H1 (cell line): ENCODE measurements around the gene SMS. TPM values are rescaled to one million over a fixed set of nuclear protein-coding genes. Genes with fewer than 3 reads are reported as not detected.

ENCODE experiments used
- CTCF ChIA-PET: fragments of 300-600 bp; sonication (Branson Sonifier 250); formaldehyde crosslinking; loops from one replicate; lab custom pipeline; 2021; ENCODE audit not compliant: partially characterized antibody; lab: Charles Lee
- POLR2A ChIA-PET: fragments of 300-600 bp; sonication (Branson Sonifier 250); formaldehyde crosslinking; loops from one replicate; lab custom pipeline; 2021; ENCODE audit warnings: inconsistent platforms; ENCODE audit not compliant: partially characterized antibody; lab: Charles Lee
- DNase-seq, 2 experiments: peaks; one replicate each; pipeline versions ENCODE4 v3.0.0 to v3.0.0-alpha.2; 2010 to 2022; ENCODE audit warnings: low spot score in 2 of 2, low read depth in 1 of 2, mixed read lengths in 1 of 2
- FAIRE-seq: peaks from 2 replicates; lab custom pipeline; 2011; peaks lifted over from hg19 to GRCh38; lab: Jason Lieb, UNC
- H2AFZ ChIP-seq: 2 replicates; pipeline ENCODE4 v1.8.1; 2012; ENCODE audit warnings: low read length, inconsistent platforms
- H2AK5ac ChIP-seq: 2 replicates; pipeline ENCODE4 v1.6.1; 2013; ENCODE audit warnings: low read depth, low read length
- H2BK120ac ChIP-seq: replicated peaks from 2 replicates; pipeline ENCODE3; 2013; ENCODE audit warnings: low read depth, low read length, inconsistent platforms
- H2BK12ac ChIP-seq: 2 replicates; pipeline ENCODE4 v1.6.1; 2013; ENCODE audit warnings: low read depth, low read length
- H2BK15ac ChIP-seq: 2 replicates; pipeline ENCODE4 v1.6.1; 2013; ENCODE audit warnings: low read length
- H2BK20ac ChIP-seq: 2 replicates; pipeline ENCODE4 v1.6.1; 2013; ENCODE audit warnings: low read length
- H2BK5ac ChIP-seq: 2 replicates; pipeline ENCODE4 v1.6.1; 2013; ENCODE audit warnings: low read depth, low read length
- H3K14ac ChIP-seq: 2 replicates; pipeline ENCODE4 v1.6.1; 2013; ENCODE audit warnings: inconsistent platforms; ENCODE audit not compliant: insufficient read length
- H3K18ac ChIP-seq: 2 replicates; pipeline ENCODE4 v1.6.1; 2013; ENCODE audit warnings: low read length; ENCODE audit errors: extremely low read depth
- H3K23ac ChIP-seq: 2 replicates; pipeline ENCODE4 v1.6.1; 2013; ENCODE audit warnings: inconsistent platforms; ENCODE audit not compliant: insufficient read length
- H3K23me2 ChIP-seq: 2 replicates; pipeline ENCODE4 v1.6.1; 2013; ENCODE audit warnings: low read depth, low read length
- H3K27ac ChIP-seq: 2 replicates; pipeline ENCODE4 v1.6.1; 2011; ENCODE audit warnings: low read depth, low read length, inconsistent platforms
- H3K27me3 ChIP-seq, 4 experiments: replicated peaks in 1 of 4; 1 replicate in 1 of 4; 2 replicates in 3 of 4; pipeline versions ENCODE4 v1.6.1 to v1.8.1; 2011 to 2013; ENCODE audit warnings: low read length in 3 of 4, mild to moderate bottlenecking in 3 of 4, inconsistent platforms in 2 of 4, mixed read lengths in 2 of 4, moderate library complexity in 1 of 4; ENCODE audit not compliant: control insufficient read depth in 3 of 4, insufficient read depth in 3 of 4; ENCODE audit errors: extremely low read depth in 1 of 4
- H3K36me3 ChIP-seq, 4 experiments: 2 replicates each; pipeline versions ENCODE4 v1.6.1 to v1.8.1; 2011 to 2013; ENCODE audit warnings: mild to moderate bottlenecking in 4 of 4, low read length in 3 of 4, moderate library complexity in 2 of 4, control low read depth in 1 of 4, inconsistent platforms in 1 of 4; ENCODE audit not compliant: insufficient read depth in 4 of 4, control insufficient read depth in 2 of 4
- H3K4ac ChIP-seq: replicated peaks from 2 replicates; pipeline ENCODE3; 2013; ENCODE audit warnings: low read length, low read depth, mixed read lengths, inconsistent platforms; ENCODE audit not compliant: insufficient read length
- H3K4me1 ChIP-seq, 4 experiments: replicated peaks in 1 of 4; 1 replicate in 1 of 4; 2 replicates in 3 of 4; pipeline versions ENCODE4 v1.6.1 to v1.8.1; 2011 to 2013; ENCODE audit warnings: low read length in 3 of 4, inconsistent platforms in 2 of 4, mixed read lengths in 1 of 4; ENCODE audit not compliant: insufficient read depth in 4 of 4, control insufficient read depth in 3 of 4
- H3K4me2 ChIP-seq, 2 experiments: 2 replicates each; pipeline versions ENCODE4 v1.6.1 to v1.8.1; 2011 to 2013; ENCODE audit warnings: low read depth in 2 of 2, low read length in 2 of 2, control low read depth in 1 of 2, inconsistent platforms in 1 of 2, mild to moderate bottlenecking in 1 of 2; ENCODE audit not compliant: insufficient read depth in 1 of 2
- H3K4me3 ChIP-seq, 4 experiments: fragments of 200-600, 300-600 bp in 1 of 4; sonication (generic), shearing (Covaris generic), sonication (Bioruptor Twin) in 1 of 4; 2 replicates each; pipeline versions ENCODE4 v1.5.1 to v1.8.1; 2011 to 2016; ENCODE audit warnings: low read length in 4 of 4, low read depth in 3 of 4, control low read depth in 2 of 4, inconsistent platforms in 2 of 4, mild to moderate bottlenecking in 2 of 4, mixed read lengths in 1 of 4, moderate library complexity in 1 of 4; ENCODE audit not compliant: insufficient read depth in 2 of 4; ENCODE audit errors: extremely low read depth in 1 of 4
- H3K56ac ChIP-seq: replicated peaks from 2 replicates; pipeline ENCODE3; 2013; ENCODE audit warnings: low read depth, mild to moderate bottlenecking, mixed read lengths, low read length, inconsistent platforms; ENCODE audit not compliant: insufficient read length
- H3K79me1 ChIP-seq: 2 replicates; pipeline ENCODE4 v1.6.1; 2013; ENCODE audit warnings: low read depth, low read length, control low read depth
- H3K79me2 ChIP-seq, 2 experiments: 2 replicates each; pipeline versions ENCODE4 v1.6.1 to v1.8.1; 2012 to 2013; ENCODE audit warnings: low read length in 2 of 2, mild to moderate bottlenecking in 2 of 2, inconsistent platforms in 1 of 2; ENCODE audit not compliant: insufficient read depth in 2 of 2, control insufficient read depth in 1 of 2
- H3K9ac ChIP-seq, 4 experiments: replicated peaks in 1 of 4; 1 replicate in 1 of 4; 2 replicates in 3 of 4; pipeline versions ENCODE4 v1.6.1 to v1.8.1; 2011 to 2013; ENCODE audit warnings: low read depth in 3 of 4, low read length in 3 of 4, control low read depth in 2 of 4, mild to moderate bottlenecking in 2 of 4, moderate library complexity in 2 of 4, inconsistent platforms in 1 of 4; ENCODE audit errors: extremely low read depth in 1 of 4
- H3K9me3 ChIP-seq, 2 experiments: 2 replicates each; pipeline versions ENCODE4 v1.6.1 to v1.8.1; 2012 to 2013; ENCODE audit warnings: mild to moderate bottlenecking in 2 of 2, moderate library complexity in 2 of 2, control low read depth in 1 of 2, inconsistent platforms in 1 of 2, low read depth in 1 of 2, low read length in 1 of 2, mixed read lengths in 1 of 2; ENCODE audit not compliant: insufficient read depth in 2 of 2
- H4K20me1 ChIP-seq, 2 experiments: replicated peaks in 1 of 2; 2 replicates each; pipeline versions ENCODE3 to v1.8.1; 2011 to 2013; ENCODE audit warnings: inconsistent platforms in 2 of 2, low read length in 2 of 2, mild to moderate bottlenecking in 1 of 2; ENCODE audit not compliant: insufficient read depth in 2 of 2, control insufficient read depth in 1 of 2
- H4K5ac ChIP-seq: 2 replicates; pipeline ENCODE4 v1.6.1; 2013; ENCODE audit warnings: low read length, low read depth, mixed read lengths, inconsistent platforms; ENCODE audit not compliant: insufficient read length
- H4K8ac ChIP-seq: 2 replicates; pipeline ENCODE4 v1.8.0; 2013; ENCODE audit warnings: mild to moderate bottlenecking, moderate library complexity, low read length, inconsistent platforms; ENCODE audit not compliant: insufficient read depth; ENCODE audit errors: extremely low read depth
- H4K91ac ChIP-seq: replicated peaks from 2 replicates; pipeline ENCODE3; 2013; ENCODE audit warnings: low read length, mixed read lengths, inconsistent platforms; ENCODE audit not compliant: insufficient read length
- CTBP2 ChIP-seq: IDR thresholded peaks from 2 replicates; pipeline ENCODE4 v1.7.0; 2011; ENCODE audit warnings: borderline replicate concordance, mild to moderate bottlenecking, moderate library complexity, mixed read lengths, low read length; ENCODE audit not compliant: insufficient read depth, insufficient read length
- JUND ChIP-seq: IDR thresholded peaks from 2 replicates; pipeline ENCODE4 v1.6.1; 2011; ENCODE audit warnings: mild to moderate bottlenecking, improper control_type of control experiment, low read length
- KDM5A ChIP-seq: fragments of 200-600 bp; IDR thresholded peaks from 2 replicates; pipeline ENCODE4 v1.7.1; 2012; ENCODE audit warnings: mild to moderate bottlenecking, low read length, inconsistent platforms, mixed read lengths
- MAFK ChIP-seq: IDR thresholded peaks from 2 replicates; pipeline ENCODE4 v1.6.1; 2012; ENCODE audit warnings: low read depth, mild to moderate bottlenecking, improper control_type of control experiment, low read length
- SIRT6 ChIP-seq: IDR thresholded peaks from one replicate; pipeline ENCODE4 v1.7.1; 2012; ENCODE audit warnings: low read length, inconsistent platforms
- SP2 ChIP-seq: IDR thresholded peaks from 2 replicates; pipeline ENCODE4 v1.6.1; 2012; ENCODE audit warnings: mild to moderate bottlenecking, low read length, inconsistent platforms
- SP4 ChIP-seq: IDR thresholded peaks from 2 replicates; pipeline ENCODE4 v1.6.1; 2012; ENCODE audit warnings: low read length, inconsistent platforms
- TAF1 ChIP-seq: IDR thresholded peaks from 2 replicates; pipeline ENCODE4 v1.6.1; 2011; ENCODE audit warnings: mild to moderate bottlenecking, low read depth, low read length
- WGBS, 2 experiments: shearing (Covaris generic) in 1 of 2; methylation state at CpG; one replicate each; pipeline versions ENCODE4 v1.1.6 to v1.1.7; 2013 to 2015; ENCODE audit warnings: low lambda C conversion rate in 2 of 2, mixed read lengths in 2 of 2, inconsistent platforms in 1 of 2, low coverage in 1 of 2, missing lambda C conversion rate in 1 of 2; ENCODE audit not compliant: insufficient replicate concordance in 2 of 2, insufficient coverage in 1 of 2, insufficient read length in 1 of 2; ENCODE audit errors: extremely low coverage in 1 of 2, missing lambda C conversion rate in 1 of 2; 5-methylcytosine and 5-hydroxymethylcytosine counted together
- polyA plus RNA-seq, 7 experiments: library from polyadenylated mRNA; depleted of rRNA in 3 of 7; stranded (reverse) in 5 of 7; unstranded in 2 of 7; fragments of >200 nt in 5 of 7; fragments of 200-250 nt in 2 of 7; gene quantifications; 1 replicate in 5 of 7; 2 replicates in 1 of 7; 4 replicates in 1 of 7; pipeline versions ENCODE4 v1.2.1 to v1.2.3, GENCODE V29; 2011 to 2013; ENCODE audit warnings: missing spikeins in 2 of 7, mixed read lengths in 2 of 7
- total RNA-seq: library from RNA; stranded (reverse); fragmentation: NEBNext Ultra II Directional; extraction: Animal tissue kit (Norgen Biotek cat#: 25700); gene quantifications from 2 replicates; pipeline ENCODE4 v1.2.1, GENCODE V29; 2021
- TF ChIP-seq, protein P1 (sequence below): IDR thresholded peaks from 2 replicates; pipeline ENCODE4 v1.6.1; 2012; ENCODE audit warnings: inconsistent platforms

SMS gene
- total and polyA plus RNA-seq, 2 of the 8 experiments (the other 6 are each of a cell fraction or from before 2014, with no cell fraction given) = 66.3 to 256 TPM

DNA sequence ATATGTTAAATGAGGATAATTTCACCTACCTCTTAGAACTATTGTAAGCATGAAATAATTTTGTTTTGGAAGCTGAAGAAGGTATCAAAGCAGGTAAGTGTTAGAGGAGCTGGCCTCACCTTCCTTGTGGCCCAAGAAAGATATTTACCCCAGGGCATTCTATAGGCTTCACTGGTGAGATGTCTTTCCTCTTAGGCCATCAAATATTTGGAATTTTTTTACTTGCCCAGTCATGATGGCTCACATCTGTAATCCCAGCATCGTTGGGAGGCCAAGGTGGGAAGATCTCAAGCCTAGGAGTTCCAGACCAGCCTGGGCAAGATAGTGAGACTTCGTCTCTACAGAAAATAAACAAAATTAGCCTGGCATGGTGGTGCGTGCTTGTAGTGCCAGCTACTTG, 6.1 kb upstream of the SMS start:
- no peak overlapping the region for H3K56ac ChIP-seq
- no peaks in the 10 kb centered on the region for H3K79me2 ChIP-seq
- H3K23ac ChIP-seq = no peak overlapping the region
- no peak overlapping the region for H2BK12ac ChIP-seq
- H2BK120ac ChIP-seq = no peak overlapping the region
- no peak overlapping the region for H3K14ac ChIP-seq
- H2BK5ac ChIP-seq = no peak overlapping the region
- FAIRE-seq (no peak), DNase-seq (no peak)
- no peaks in the 10 kb centered on the region for H3K36me3 ChIP-seq
- TF ChIP-seq SP4 = no peak
- no peak for TF ChIP-seq SP2
- TF ChIP-seq TAF1 = no peak
- TF ChIP-seq CTBP2 = no peak
- TF ChIP-seq SIRT6 = no peak
- TF ChIP-seq MAFK = no peak
- TF ChIP-seq JUND = no peak
- TF ChIP-seq, protein P1, sequence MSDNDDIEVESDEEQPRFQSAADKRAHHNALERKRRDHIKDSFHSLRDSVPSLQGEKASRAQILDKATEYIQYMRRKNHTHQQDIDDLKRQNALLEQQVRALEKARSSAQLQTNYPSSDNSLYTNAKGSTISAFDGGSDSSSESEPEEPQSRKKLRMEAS = no peak
- TF ChIP-seq KDM5A = no peak
- POLR2A ChIA-PET = interaction anchor here (1.0 kb wide), 1 partner anchor 8 kb away, joined by 4 read pairs; no protein-coding TSS in a partner anchor
- no peak overlapping the region for H2AK5ac ChIP-seq
- H2AFZ ChIP-seq = no peak overlapping the region
- no peak overlapping the region for H3K4me3 ChIP-seq
- H4K8ac ChIP-seq = no peak overlapping the region
- H3K9me3 ChIP-seq = no peaks in the 10 kb centered on the region
- no peak overlapping the region for H3K4me2 ChIP-seq
- WGBS, 2 experiments = 100% methylated on average over 2 of the region's 3 CpGs; no CpG with 5 or more reads in 1 of the 2 experiments
- no peak overlapping the region for H4K5ac ChIP-seq
- no peaks in the 10 kb centered on the region for H3K27me3 ChIP-seq
- H3K79me1 ChIP-seq = no peaks in the 10 kb centered on the region
- H2BK15ac ChIP-seq = no peak overlapping the region
- no peak overlapping the region for H4K91ac ChIP-seq
- H3K27ac ChIP-seq = no peak overlapping the region
- CTCF ChIA-PET = interaction anchor here (1.2 to 2.2 kb wide), 2 partner anchors 38 to 42 kb away, joined by 3 to 9 read pairs; no protein-coding TSS in a partner anchor
- H4K20me1 ChIP-seq = no peaks in the 10 kb centered on the region
- H3K23me2 ChIP-seq = no peaks in the 10 kb centered on the region
- H2BK20ac ChIP-seq = no peak overlapping the region
- no peaks in the 10 kb centered on the region; a peak in 1 of 7 replicates for H3K4me1 ChIP-seq
- H3K18ac ChIP-seq = no peak overlapping the region
- H3K9ac ChIP-seq = no peak overlapping the region
- H3K4ac ChIP-seq = no peak overlapping the region
